Tibial nerve (tissue), 3 donors: Measurements from ENCODE around the gene CTSH.

Experiments
- POLR2A ChIP-seq, 2 donors: fragments of 450-650 bp; IDR thresholded peaks; one replicate each; pipeline ENCODE4 v1.6.1; 2017; ENCODE audit warnings: antibody characterized with exemption in 2 of 2, mild to moderate bottlenecking in 2 of 2, moderate library complexity in 2 of 2
- TF ChIP-seq, protein P1 (sequence below), 5 experiments: fragments of 200-600 bp in 3 of 5; fragments of 450-650 bp in 2 of 5; sonication (generic) in 3 of 5; IDR thresholded peaks; one replicate each; pipeline ENCODE4 v1.5.1; 2016 to 2019; ENCODE audit warnings: antibody characterized with exemption in 5 of 5, mild to moderate bottlenecking in 3 of 5, moderate library complexity in 2 of 5

DNA sequence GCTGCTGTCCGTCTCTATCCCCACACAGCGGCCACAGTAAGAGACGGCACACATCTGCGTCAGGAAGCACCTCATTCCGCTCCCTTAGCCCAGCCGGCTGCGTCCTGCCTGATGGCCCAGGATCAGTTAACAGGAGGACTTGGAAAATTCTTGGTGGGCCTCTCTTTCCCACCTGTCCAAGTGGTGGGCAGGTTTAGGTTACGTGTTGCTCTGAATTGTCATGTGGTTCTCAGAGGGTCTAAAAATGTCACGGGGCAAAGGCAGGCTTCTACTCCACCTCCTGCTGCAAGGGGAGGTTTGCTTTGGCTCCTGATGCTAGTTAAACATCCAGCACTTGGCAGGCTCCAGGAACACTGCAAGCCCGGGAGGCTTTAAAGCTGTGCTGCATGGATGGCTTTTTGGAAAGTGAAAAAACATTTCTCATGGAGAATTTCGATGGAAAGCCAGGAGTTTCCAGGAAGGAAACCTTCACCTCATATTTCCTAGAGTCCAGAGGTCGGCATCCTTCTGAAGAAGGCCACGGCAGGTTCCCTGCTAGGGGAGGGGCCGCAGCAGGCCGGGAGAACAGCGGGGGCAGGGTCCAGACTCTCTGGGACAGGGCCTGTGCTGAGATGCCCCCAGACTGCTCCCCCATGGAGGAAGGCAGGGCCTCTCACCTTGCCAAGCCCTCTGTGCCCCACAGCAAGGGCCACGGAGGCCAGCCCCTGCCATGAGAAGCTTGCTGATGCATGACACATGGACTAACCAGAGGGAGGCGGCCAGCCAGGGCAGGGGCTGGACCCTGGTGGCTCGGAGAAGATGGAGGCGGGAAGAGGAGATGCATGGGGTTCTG, 10.8 kb downstream of the CTSH start:
- TF ChIP-seq, protein P1, sequence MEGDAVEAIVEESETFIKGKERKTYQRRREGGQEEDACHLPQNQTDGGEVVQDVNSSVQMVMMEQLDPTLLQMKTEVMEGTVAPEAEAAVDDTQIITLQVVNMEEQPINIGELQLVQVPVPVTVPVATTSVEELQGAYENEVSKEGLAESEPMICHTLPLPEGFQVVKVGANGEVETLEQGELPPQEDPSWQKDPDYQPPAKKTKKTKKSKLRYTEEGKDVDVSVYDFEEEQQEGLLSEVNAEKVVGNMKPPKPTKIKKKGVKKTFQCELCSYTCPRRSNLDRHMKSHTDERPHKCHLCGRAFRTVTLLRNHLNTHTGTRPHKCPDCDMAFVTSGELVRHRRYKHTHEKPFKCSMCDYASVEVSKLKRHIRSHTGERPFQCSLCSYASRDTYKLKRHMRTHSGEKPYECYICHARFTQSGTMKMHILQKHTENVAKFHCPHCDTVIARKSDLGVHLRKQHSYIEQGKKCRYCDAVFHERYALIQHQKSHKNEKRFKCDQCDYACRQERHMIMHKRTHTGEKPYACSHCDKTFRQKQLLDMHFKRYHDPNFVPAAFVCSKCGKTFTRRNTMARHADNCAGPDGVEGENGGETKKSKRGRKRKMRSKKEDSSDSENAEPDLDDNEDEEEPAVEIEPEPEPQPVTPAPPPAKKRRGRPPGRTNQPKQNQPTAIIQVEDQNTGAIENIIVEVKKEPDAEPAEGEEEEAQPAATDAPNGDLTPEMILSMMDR (IDR thresholded peaks at IDR 0.05): no peak
- no peak for TF ChIP-seq POLR2A (IDR thresholded peaks at IDR 0.05)
